Sigmoid colon (tissue), 7 donors: ENCODE measurements around the gene HTD2. TPM values are rescaled to one million over a fixed set of nuclear protein-coding genes. Genes with fewer than 3 reads are reported as not detected.
"Not testable (repeated sequence)": the region's sequence is repeated elsewhere in the genome, so short reads cannot be mapped to it uniquely, and the experiment has no call there.

Experiments
- DNase-seq: peaks from one replicate; pipeline ENCODE4 v3.0.0-alpha.2; 2019
- H3K27ac ChIP-seq, 4 donors: fragments of 200-600 bp; sonication (generic); one replicate each; pipeline ENCODE4 v1.5.1; 2016 to 2019; ENCODE audit warnings: mild to moderate bottlenecking in 1 of 4
- H3K27me3 ChIP-seq, 3 donors: fragments of 200-600 bp; sonication (generic); one replicate each; pipeline ENCODE4 v1.5.1; 2019; ENCODE audit warnings: mild to moderate bottlenecking in 1 of 3
- H3K36me3 ChIP-seq, 4 donors: fragments of 200-600 bp; sonication (generic); one replicate each; pipeline ENCODE4 v1.5.1; 2016 to 2019
- H3K4me1 ChIP-seq, 4 donors: fragments of 200-600 bp; sonication (generic); one replicate each; pipeline ENCODE4 v1.5.1; 2017 to 2019
- H3K4me3 ChIP-seq, 4 donors: fragments of 200-600 bp; sonication (generic); one replicate each; pipeline ENCODE4 v1.5.1; 2017 to 2019; ENCODE audit warnings: mild to moderate bottlenecking in 2 of 4, moderate library complexity in 1 of 4
- H3K9me3 ChIP-seq, 4 donors: fragments of 200-600 bp in 3 of 4; sonication (generic) in 3 of 4; one replicate each; pipeline versions ENCODE4 v1.5.1 to v1.6.1; 2013 to 2019
- EP300 ChIP-seq, 4 donors: sonication (generic); formaldehyde crosslinking; IDR thresholded peaks; one replicate each; pipeline ENCODE4 v1.6.1; 2017; ENCODE audit warnings: antibody characterized with exemption in 4 of 4
- POLR2A ChIP-seq, 2 donors: fragments of 450-650 bp; IDR thresholded peaks; one replicate each; pipeline ENCODE4 v1.6.1; 2016; ENCODE audit warnings: antibody characterized with exemption in 2 of 2, mild to moderate bottlenecking in 2 of 2, moderate library complexity in 2 of 2
- POLR2AphosphoS5 ChIP-seq, 4 donors: sonication (generic); formaldehyde crosslinking; IDR thresholded peaks; one replicate each; pipeline ENCODE4 v1.6.1; 2017; ENCODE audit warnings: antibody characterized with exemption in 4 of 4
- WGBS, 2 donors: extraction: QIAGEN DNeasy Blood & Tissue Kit; methylation state at CpG; one replicate each; pipeline ENCODE4 v1.1.7; 2013; 5-methylcytosine and 5-hydroxymethylcytosine counted together
- intact Hi-C: fragments of 100-400 bp; cut with DNase I; formaldehyde crosslinking; loops from one replicate; pipeline ENCODE4 v1.15.1; 2023
- polyA plus RNA-seq, 3 donors: library from polyadenylated mRNA; stranded (reverse); fragments of 200-250 nt; gene quantifications; one replicate each; pipeline ENCODE4 v1.2.3, GENCODE V29; 2013
- total RNA-seq, 4 donors: library from RNA; depleted of rRNA; stranded (reverse); fragments of >200 nt; gene quantifications; one replicate each; pipeline ENCODE4 v1.1.0, GENCODE V29; 2016
- TF ChIP-seq, protein P1 (sequence below), 4 experiments: fragments of 450-650 bp in 3 of 4; fragments of 200-600 bp in 1 of 4; IDR thresholded peaks; one replicate each; pipeline ENCODE4 v1.5.1; 2016 to 2019; ENCODE audit warnings: antibody characterized with exemption in 4 of 4, mild to moderate bottlenecking in 3 of 4, moderate library complexity in 2 of 4
- donor health status: healthy with polysubstance abuse.
- donor health status: Bipolar disorder and iron deficiency.
- donor health status: healthy.

The HTD2 gene
- total and polyA plus RNA-seq, 7 donors = 6.9 to 20.8 (median 11.8) TPM

DNA sequence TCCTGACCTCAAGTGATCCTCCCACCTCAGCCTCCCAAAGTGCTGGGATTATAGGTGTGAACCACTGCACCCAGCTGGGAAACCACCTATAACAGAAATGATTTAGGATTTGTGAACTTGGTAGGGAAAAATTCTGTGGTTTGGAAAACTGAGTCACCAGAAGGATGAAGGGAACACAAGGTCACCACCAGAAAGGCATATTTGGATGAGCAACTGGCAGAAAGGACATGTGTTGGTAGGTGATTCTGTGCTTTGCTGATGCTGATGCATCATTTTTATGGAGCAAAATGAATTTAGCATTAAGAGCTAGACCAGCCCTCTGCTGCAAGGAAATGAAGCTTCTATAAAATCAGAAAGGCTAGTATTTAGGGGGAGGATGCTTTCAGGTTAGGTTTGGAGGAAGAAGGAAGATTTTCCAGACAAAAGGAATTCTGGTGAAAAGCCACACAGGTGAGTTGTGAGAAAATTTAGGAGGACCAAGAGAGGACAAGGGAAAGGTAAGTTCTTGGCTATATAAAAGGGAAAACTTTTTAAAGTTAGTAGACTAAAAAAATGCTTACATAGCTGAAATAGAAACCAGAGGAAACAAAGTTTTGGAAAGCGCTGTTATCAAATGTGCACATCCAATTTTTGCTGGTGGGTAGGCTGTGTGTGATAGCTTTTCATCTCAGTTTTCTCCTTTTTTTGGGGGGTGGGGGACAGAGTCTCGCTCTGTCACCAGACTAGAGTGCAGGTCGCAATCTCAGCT, 30.0 kb downstream of the HTD2 start:
- Histone ChIP-seq H3K27ac (peak overlapping the region in 3 of 4 donors; percentile 72 to 84 (median 83)), H3K9me3 (no peaks in the 10 kb centered on the region), H3K4me1 (peaks cover 0 to 45% (median 37%) of the 10 kb centered on the region in 4 donors), H3K36me3 (peaks cover 0 to 10% (median 0%) of the 10 kb centered on the region in 4 donors), H3K4me3 (no peak overlapping the region), H3K27me3 (no peaks in the 10 kb centered on the region)
- 98% methylated on average over 3 of the region's 3 CpGs for WGBS, 2 donors
- TF ChIP-seq, protein P1, sequence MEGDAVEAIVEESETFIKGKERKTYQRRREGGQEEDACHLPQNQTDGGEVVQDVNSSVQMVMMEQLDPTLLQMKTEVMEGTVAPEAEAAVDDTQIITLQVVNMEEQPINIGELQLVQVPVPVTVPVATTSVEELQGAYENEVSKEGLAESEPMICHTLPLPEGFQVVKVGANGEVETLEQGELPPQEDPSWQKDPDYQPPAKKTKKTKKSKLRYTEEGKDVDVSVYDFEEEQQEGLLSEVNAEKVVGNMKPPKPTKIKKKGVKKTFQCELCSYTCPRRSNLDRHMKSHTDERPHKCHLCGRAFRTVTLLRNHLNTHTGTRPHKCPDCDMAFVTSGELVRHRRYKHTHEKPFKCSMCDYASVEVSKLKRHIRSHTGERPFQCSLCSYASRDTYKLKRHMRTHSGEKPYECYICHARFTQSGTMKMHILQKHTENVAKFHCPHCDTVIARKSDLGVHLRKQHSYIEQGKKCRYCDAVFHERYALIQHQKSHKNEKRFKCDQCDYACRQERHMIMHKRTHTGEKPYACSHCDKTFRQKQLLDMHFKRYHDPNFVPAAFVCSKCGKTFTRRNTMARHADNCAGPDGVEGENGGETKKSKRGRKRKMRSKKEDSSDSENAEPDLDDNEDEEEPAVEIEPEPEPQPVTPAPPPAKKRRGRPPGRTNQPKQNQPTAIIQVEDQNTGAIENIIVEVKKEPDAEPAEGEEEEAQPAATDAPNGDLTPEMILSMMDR (IDR thresholded peaks at IDR 0.05) = no peak
- TF ChIP-seq POLR2A (IDR thresholded peaks at IDR 0.05) (no peak), EP300 (IDR thresholded peaks at IDR 0.05) (no peak), POLR2AphosphoS5 (IDR thresholded peaks at IDR 0.05) (no peak)
- DNase-seq = no peak
- intact Hi-C loops = no loop called here

DNA sequence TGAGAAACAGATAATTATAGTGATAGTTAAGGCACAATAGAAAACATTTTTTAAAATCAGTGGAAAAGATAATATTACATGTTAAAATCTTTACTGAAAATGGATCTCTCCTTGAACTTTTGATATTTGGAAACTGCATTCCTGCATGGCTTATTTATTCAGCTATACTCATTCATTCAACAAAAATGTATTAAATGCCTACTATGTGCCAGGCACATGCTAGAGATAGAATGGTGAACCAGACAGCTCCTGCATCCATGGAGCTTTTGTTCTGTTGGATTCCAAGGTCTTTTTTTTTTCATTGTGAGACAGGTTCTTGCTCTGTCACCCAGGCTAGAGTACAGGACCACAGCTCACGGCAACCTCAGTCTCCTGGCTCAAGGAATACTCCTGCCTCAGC, 30.9 kb downstream of the HTD2 start:
- no peak overlapping the region for H3K27ac ChIP-seq
- H3K9me3 ChIP-seq = no peaks in the 10 kb centered on the region
- intact Hi-C loops = no loop called here
- peaks cover 0 to 13% (median 0%) of the 10 kb centered on the region in 4 donors for H3K36me3 ChIP-seq
- no peak overlapping the region for H3K4me3 ChIP-seq
- H3K4me1 ChIP-seq = peaks cover 0 to 43% (median 33%) of the 10 kb centered on the region in 4 donors
- WGBS, 2 donors = 96 to 99% methylated on average over 1 of the region's 1 CpG
- TF ChIP-seq, protein P1 (IDR thresholded peaks at IDR 0.05) = no peak
- TF ChIP-seq EP300 (IDR thresholded peaks at IDR 0.05) (no peak), POLR2AphosphoS5 (IDR thresholded peaks at IDR 0.05) (no peak), POLR2A (IDR thresholded peaks at IDR 0.05) (no peak)
- DNase-seq = no peak
- no peaks in the 10 kb centered on the region for H3K27me3 ChIP-seq

DNA sequence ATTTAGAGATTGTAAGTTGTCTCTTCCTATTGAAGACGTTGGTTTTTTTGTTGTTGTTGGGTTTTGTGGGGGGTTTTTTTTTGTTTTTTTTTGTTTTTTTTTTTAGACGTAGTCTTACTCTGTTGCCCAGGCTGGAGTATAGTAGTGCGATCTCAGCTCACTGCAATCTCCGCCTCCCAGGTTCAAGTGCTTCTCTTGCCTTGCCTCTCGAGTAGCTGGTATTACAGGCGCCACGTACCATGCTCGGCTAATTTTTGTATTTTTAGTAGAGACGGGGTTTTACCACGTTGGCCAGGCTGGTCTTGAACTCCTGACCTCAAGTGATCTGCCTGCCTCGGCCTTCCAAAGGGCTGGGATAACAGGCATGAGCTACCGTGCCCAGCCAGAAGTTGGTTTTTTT, 32.8 kb downstream of the HTD2 start:
- H3K27ac ChIP-seq, intact Hi-C loops, H3K27me3 ChIP-seq, H3K9me3 ChIP-seq, DNase-seq, H3K4me3 ChIP-seq: not testable (repeated sequence)
- WGBS, 2 donors = 78 to 95% methylated on average over 12 of the region's 12 CpGs
- peaks cover 2 to 51% (median 30%) of the 10 kb centered on the region in 4 donors for H3K4me1 ChIP-seq
- peaks cover 0 to 13% (median 0%) of the 10 kb centered on the region in 4 donors for H3K36me3 ChIP-seq

DNA sequence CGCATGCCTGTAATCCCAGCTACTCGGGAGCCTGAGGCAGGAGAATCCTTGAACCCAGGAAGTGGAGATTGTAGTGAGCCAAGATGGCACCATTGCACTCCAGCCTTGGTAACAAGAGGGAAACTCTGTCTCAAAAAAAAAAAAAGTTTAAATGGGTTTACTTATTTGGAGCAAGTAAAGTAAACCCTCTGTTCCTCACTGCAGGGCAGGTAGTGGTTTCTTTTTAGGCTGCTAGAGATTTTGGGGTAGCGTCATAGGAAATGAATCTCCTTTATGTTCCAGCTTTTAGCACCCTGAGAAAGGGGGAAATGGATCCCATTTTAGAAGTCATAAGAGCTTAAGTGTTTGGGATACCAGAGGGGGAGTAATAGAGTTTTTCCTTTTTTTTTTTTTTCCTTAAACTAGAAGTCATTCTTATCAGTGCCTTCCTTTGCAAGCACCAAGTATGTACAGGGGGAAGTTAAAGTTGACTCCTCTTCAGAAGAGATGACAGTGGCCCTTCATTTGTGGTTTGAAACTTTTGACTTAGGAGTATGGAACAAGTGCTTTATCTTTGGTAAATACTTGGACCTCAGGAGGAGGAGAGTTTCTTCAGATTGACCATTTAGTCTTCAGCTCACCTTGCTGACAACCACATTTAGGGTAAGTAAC, 34.4 kb downstream of the HTD2 start:
- 89 to 99% methylated on average over 3 of the region's 3 CpGs for WGBS, 2 donors
- TF ChIP-seq, protein P1 (IDR thresholded peaks at IDR 0.05) = no peak
- no peak for TF ChIP-seq POLR2AphosphoS5 (IDR thresholded peaks at IDR 0.05)

DNA sequence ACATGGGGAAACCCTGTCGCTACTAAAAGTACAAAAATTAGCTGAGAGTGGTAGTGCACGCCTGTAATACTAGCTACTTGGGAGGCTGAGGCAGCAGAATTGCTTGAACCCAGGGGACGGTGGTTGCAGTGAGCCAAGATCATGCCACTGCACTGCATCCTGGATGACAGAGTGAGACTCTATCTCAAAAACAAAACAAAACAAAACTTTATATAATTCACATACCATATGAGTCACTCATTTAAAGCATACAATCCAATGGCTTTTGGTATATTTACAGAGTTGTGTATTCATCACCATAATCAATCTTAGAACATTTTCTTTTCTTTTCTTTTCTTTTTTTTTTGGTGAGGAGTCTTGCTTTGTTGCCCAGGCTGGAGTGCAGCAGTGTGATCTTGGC, 35.1 kb downstream of the HTD2 start:
- Histone ChIP-seq H3K27ac (no peak overlapping the region), H3K27me3 (no peaks in the 10 kb centered on the region), H3K4me3 (no peak overlapping the region), H3K9me3 (no peaks in the 10 kb centered on the region), H3K36me3 (peaks cover 0 to 13% (median 0%) of the 10 kb centered on the region in 4 donors), H3K4me1 (peaks cover 2 to 38% (median 16%) of the 10 kb centered on the region in 4 donors)
- no peak for DNase-seq
- 91% methylated on average over 3 of the region's 3 CpGs for WGBS, 2 donors
- TF ChIP-seq EP300 (IDR thresholded peaks at IDR 0.05) (no peak), POLR2AphosphoS5 (IDR thresholded peaks at IDR 0.05) (no peak), POLR2A (IDR thresholded peaks at IDR 0.05) (no peak)
- TF ChIP-seq, protein P1 (IDR thresholded peaks at IDR 0.05) = no peak
- intact Hi-C loops = no loop called here

More for the DNA sequence above, 34.4 kb downstream of the HTD2 start:
- intact Hi-C loops = no loop called here
- no peaks in the 10 kb centered on the region for H3K27me3 ChIP-seq
- no peak overlapping the region for H3K4me3 ChIP-seq
- peaks cover 2 to 38% (median 19%) of the 10 kb centered on the region in 4 donors for H3K4me1 ChIP-seq
- no peaks in the 10 kb centered on the region for H3K9me3 ChIP-seq
- peaks cover 0 to 13% (median 0%) of the 10 kb centered on the region in 4 donors for H3K36me3 ChIP-seq
- no peak for DNase-seq
- no peak overlapping the region for H3K27ac ChIP-seq
